Measurements from ENCODE around the gene TMEM208. TPM values are rescaled to one million over a fixed set of nuclear protein-coding genes. Genes with fewer than 3 reads are reported as not detected.
A peak's percentile ranks its signal among the peaks of the same experiment; 100 is the strongest.

TMEM208 gene
- 12.5 TPM for total RNA-seq
- long read RNA-seq, transcript TMEM208-201 (6 exons, 793 nt), result major isoform, 5 of 9 reads
- long read RNA-seq, partial matches to known transcripts, result 2 of 9 reads
- long read RNA-seq, other reads (novel, unspliced or antisense), result 1 of 9 reads

GRCh38 chr16:67226804-67227566, at the start of gene TMEM208:
Gene TMEM208, plus strand, starts transcription at chr16:67227130. Its CDS starts 89 bp downstream, at chr16:67227219.
- intact Hi-C loops (cut with DNase I), result loop anchor here (1.0 kb wide), 2 partner anchors 17 to 35 kb away; partner anchors contain the start of gene E2F4
- peak; percentile 97 for ATAC-seq
- DNase-seq (ENCODE audit: missing footprints), result peak; percentile 99

- ATAC-seq, result peak; percentile 35
Measured at GRCh38 chr16:67177743-67178699, 48.9 kb upstream of the TMEM208 start.

GRCh38 chr16:67179421-67180080, 47.4 kb upstream of the TMEM208 start:
- intact Hi-C loops (cut with DNase I), result no loop called here
- no peak for ATAC-seq
- peak; percentile 65 for DNase-seq (ENCODE audit: missing footprints)

More at GRCh38 chr16:67177743-67178699, 48.9 kb upstream of the TMEM208 start:
- intact Hi-C loops (cut with DNase I), result no loop called here
- peak; percentile 81 for DNase-seq (ENCODE audit: missing footprints)

- no peak for DNase-seq (ENCODE audit: missing footprints)
- no peak for ATAC-seq
- intact Hi-C loops (cut with DNase I), result no loop called here
Measured at GRCh38 chr16:67180166-67180565, 46.8 kb upstream of the TMEM208 start.

GRCh38 chr16:67181346-67181745, 45.6 kb upstream of the TMEM208 start:
- intact Hi-C loops (cut with DNase I), result no loop called here
- DNase-seq (ENCODE audit: missing footprints) (peak; percentile 50), ATAC-seq (no peak)

GRCh38 chr16:67182288-67182687, 44.6 kb upstream of the TMEM208 start:
- no peak for DNase-seq (ENCODE audit: missing footprints)
- intact Hi-C loops (cut with DNase I), result no loop called here
- no peak for ATAC-seq

GRCh38 chr16:67183284-67183626, 43.7 kb upstream of the TMEM208 start:
- intact Hi-C loops (cut with DNase I), result no loop called here
- DNase-seq (ENCODE audit: missing footprints) (no peak), ATAC-seq (no peak)

GRCh38 chr16:67183627-67184452, 43.1 kb upstream of the TMEM208 start, which contains the start of gene MATCAP1:
Gene MATCAP1, minus strand, starts transcription at chr16:67183963. Its CDS starts 3,353 bp downstream, at chr16:67180610.
- ATAC-seq (peak; percentile 96), DNase-seq (ENCODE audit: missing footprints) (peak; percentile 97)
- intact Hi-C loops (cut with DNase I), result loop anchor here (2.0 kb wide), 1 partner anchor 23 kb away; no protein-coding TSS in a partner anchor

- DNase-seq (ENCODE audit: missing footprints), result no peak
- peak; percentile 2 for ATAC-seq
- intact Hi-C loops (cut with DNase I), result loop anchor here (2.0 kb wide), 1 partner anchor 24 kb away; no protein-coding TSS in a partner anchor
Measured at GRCh38 chr16:67184453-67184994, 42.4 kb upstream of the TMEM208 start.

GRCh38 chr16:67184995-67185650, 41.8 kb upstream of the TMEM208 start:
- intact Hi-C loops (cut with DNase I), result loop anchor here (1.0 to 2.0 kb wide), 2 partner anchors 24 to 208 kb away; no protein-coding TSS in a partner anchor
- ATAC-seq (peak; percentile 59), DNase-seq (ENCODE audit: missing footprints) (peak; percentile 96)

GRCh38 chr16:67185651-67186134, 41.2 kb upstream of the TMEM208 start:
- intact Hi-C loops (cut with DNase I), result loop anchor here (1.0 to 2.0 kb wide), 2 partner anchors 25 to 208 kb away; no protein-coding TSS in a partner anchor
- ATAC-seq (no peak), DNase-seq (ENCODE audit: missing footprints) (no peak)

GRCh38 chr16:67186550-67186950, 40.4 kb upstream of the TMEM208 start:
- ATAC-seq (no peak), DNase-seq (ENCODE audit: missing footprints) (peak; percentile 56)
- intact Hi-C loops (cut with DNase I), result no loop called here

GRCh38 chr16:67187175-67187890, 39.6 kb upstream of the TMEM208 start:
- no peak for ATAC-seq
- DNase-seq (ENCODE audit: missing footprints), result no peak
- intact Hi-C loops (cut with DNase I), result no loop called here

GRCh38 chr16:67188323-67188722, 38.6 kb upstream of the TMEM208 start:
- DNase-seq (ENCODE audit: missing footprints) (no peak), ATAC-seq (no peak)
- intact Hi-C loops (cut with DNase I), result no loop called here

GRCh38 chr16:67188798-67189197, 38.1 kb upstream of the TMEM208 start:
- DNase-seq (ENCODE audit: missing footprints) (no peak), ATAC-seq (no peak)
- intact Hi-C loops (cut with DNase I), result no loop called here

GRCh38 chr16:67190041-67190440, 36.9 kb upstream of the TMEM208 start, which contains the start of gene EXOC3L1:
Gene EXOC3L1, minus strand, starts transcription at chr16:67190136. Its CDS starts 460 bp downstream, at chr16:67189676.
- DNase-seq (ENCODE audit: missing footprints) (no peak), ATAC-seq (no peak)
- intact Hi-C loops (cut with DNase I), result no loop called here

Data from Right ventricle myocardium inferior (tissue), 1 donor.